Heart left ventricle (tissue), 16 donors: ENCODE measurements around the gene FAM163A. TPM values are rescaled to one million over a fixed set of nuclear protein-coding genes. Genes with fewer than 3 reads are reported as not detected.

ENCODE experiments used
- ATAC-seq, 4 donors: fragments of 200-7000 bp; cut with Tn5 transposase; one replicate each; pipeline ENCODE4 v1.9.1; 2020 to 2022; ENCODE audit warnings: moderate library complexity in 4 of 4, mild to moderate bottlenecking in 3 of 4, moderate number of reproducible peaks in 1 of 4
- DNase-seq, 5 donors: peaks; one replicate each; pipeline ENCODE4 v3.0.0-alpha.2; 2020
- H3K27ac ChIP-seq, 12 donors: fragments of 200-600 bp; sonication (generic) in 4 of 12; one replicate each; pipeline versions ENCODE4 v1.5.0 to v1.8.0; 2016 to 2022; ENCODE audit warnings: mild to moderate bottlenecking in 2 of 12
- H3K27me3 ChIP-seq, 9 donors: fragments of 200-600 bp; sonication (generic) in 2 of 9; one replicate each; pipeline versions ENCODE4 v1.5.1 to v1.8.0; 2016 to 2022; ENCODE audit warnings: mild to moderate bottlenecking in 3 of 9
- H3K36me3 ChIP-seq, 9 donors: fragments of 200-600 bp; sonication (generic) in 2 of 9; one replicate each; pipeline versions ENCODE4 v1.5.0 to v1.8.0; 2018 to 2022; ENCODE audit warnings: mild to moderate bottlenecking in 2 of 9
- H3K4me1 ChIP-seq, 12 donors: fragments of 200-600 bp; sonication (generic) in 4 of 12; one replicate each; pipeline versions ENCODE4 v1.5.0 to v1.8.0; 2016 to 2022; ENCODE audit warnings: mild to moderate bottlenecking in 3 of 12
- H3K4me3 ChIP-seq, 12 donors: fragments of 200-600 bp; sonication (generic) in 4 of 12; one replicate each; pipeline versions ENCODE4 v1.5.0 to v1.8.0; 2017 to 2022; ENCODE audit warnings: mild to moderate bottlenecking in 9 of 12, moderate library complexity in 4 of 12
- H3K9me3 ChIP-seq, 12 donors: fragments of 200-600 bp; sonication (generic) in 4 of 12; one replicate each; pipeline versions ENCODE4 v1.5.0 to v1.8.0; 2016 to 2022; ENCODE audit warnings: mild to moderate bottlenecking in 1 of 12
- POLR2A ChIP-seq, 2 donors: fragments of 450-650 bp; IDR thresholded peaks; one replicate each; pipeline ENCODE4 v1.6.1; 2017; ENCODE audit warnings: antibody characterized with exemption in 2 of 2, mild to moderate bottlenecking in 2 of 2, moderate library complexity in 2 of 2
- WGBS, 4 donors: extraction: QIAGEN DNeasy Blood & Tissue Kit in 2 of 4; methylation state at CpG; one replicate each; pipeline versions ENCODE4 v1.1.5 to v1.1.7; 2013 to 2018; 5-methylcytosine and 5-hydroxymethylcytosine counted together
- intact Hi-C, 10 donors: fragments of 100-400 bp; cut with DNase I; formaldehyde crosslinking; loops; one replicate each; pipeline versions ENCODE4 v1.11.1 to v1.14.2; 2022
- polyA plus RNA-seq, 2 donors: library from polyadenylated mRNA; stranded (reverse); fragments of 200-250 nt; gene quantifications; one replicate each; pipeline ENCODE4 v1.2.3, GENCODE V29; 2013
- total RNA-seq, 9 donors: library from RNA; depleted of rRNA in 2 of 9; stranded (reverse); fragments of >200 nt in 2 of 9; fragmentation: NEBNext Ultra II Directional in 3 of 9; extraction: Animal tissue kit (Norgen Biotek cat#: 25700) in 3 of 9; gene quantifications; one replicate each; pipeline versions ENCODE4 v1.1.0 to v1.2.4, GENCODE V29; 2016 to 2023
- TF ChIP-seq, protein P1 (sequence below), 12 donors: fragments of 200-600 bp; sonication (generic) in 4 of 12; IDR thresholded peaks; one replicate each; pipeline versions ENCODE4 v1.5.0 to v1.8.0; 2018 to 2022; ENCODE audit warnings: antibody characterized with exemption in 12 of 12, mild to moderate bottlenecking in 5 of 12
- donor health status: ischemic (EF 13 %, LVEDD 7.1; RV severe dilation, severe dysfunction).
- donor health status: healthy with polysubstance abuse.
- donor health status: DM: no; HTN: yes; CAD: no.
- donor health status: DM: no; HTN: no; CAD: no.
- donor health status: ischemic (EF 25% LVEDD 6.9; RV normal size, moderate dysfunction).
- donor health status: ischemic (EF 25% LVEDD 5.7; RV mildly dilated, moderate dysfunction).
- donor health status: healthy.
- donor health status: DM: yes; HTN: yes; CAD: no.
- donor health status: ischemic (EF 35%, LVEDD 5.7; RV mildly dilated, moderate dysfunction).
- donor health status: nonischemic (EF 11% LVEDD 7.7; RV severe dilation, severe dysfunction).
- donor health status: DM: yes; HTN: yes; CAD: no.
- donor health status: PGD.
- donor health status: ischemic (EF 29% LVEDD 5.4; RV normal size, mild dysfunction).
- donor health status: nonischemic (EF 23%, LVEDD 6.1; RV moderate dilation, normal function).

FAM163A gene
- total and polyA plus RNA-seq, 11 donors: 0.04 to 0.28 (median 0.16) TPM; not detected in 1

DNA sequence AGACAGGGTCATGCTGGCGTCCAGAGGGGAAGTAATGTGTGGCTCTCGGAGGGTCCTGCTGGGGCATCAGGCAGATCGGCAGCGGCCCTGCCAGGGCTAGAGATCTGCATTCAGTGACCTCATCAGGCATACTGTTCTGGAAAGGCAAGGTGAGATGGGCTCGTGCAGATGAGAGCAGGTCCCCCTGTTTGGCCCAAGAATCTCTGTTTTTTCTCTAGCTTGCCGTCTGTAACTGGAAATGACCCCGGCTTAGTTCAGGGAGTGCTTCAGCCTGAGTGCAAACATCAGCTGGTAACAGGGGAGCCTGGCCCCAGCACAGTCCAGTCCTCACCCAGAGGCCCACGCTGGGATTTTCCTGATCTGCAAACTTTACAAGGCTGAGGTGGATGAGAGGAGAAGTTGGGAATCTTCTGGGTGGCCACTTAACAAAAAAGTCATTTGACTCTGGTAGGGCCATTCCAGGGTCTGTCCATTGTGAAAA, 2.1 kb downstream of the FAM163A start:
- Histone ChIP-seq H3K27me3 (peaks cover 23 to 74% (median 52%) of the 10 kb centered on the region in 9 donors), H3K4me3 (no peak overlapping the region), H3K4me1 (peaks cover 0 to 23% (median 16%) of the 10 kb centered on the region in 12 donors), H3K27ac (no peak overlapping the region), H3K36me3 (no peaks in the 10 kb centered on the region), H3K9me3 (peaks cover 0 to 7% (median 0%) of the 10 kb centered on the region in 12 donors)
- intact Hi-C loops: no loop called here
- WGBS, 4 donors: 77 to 98% (median 83%) methylated on average over 8 of the region's 8 CpGs
- no peak for DNase-seq
- ATAC-seq: no peak
- TF ChIP-seq, protein P1, sequence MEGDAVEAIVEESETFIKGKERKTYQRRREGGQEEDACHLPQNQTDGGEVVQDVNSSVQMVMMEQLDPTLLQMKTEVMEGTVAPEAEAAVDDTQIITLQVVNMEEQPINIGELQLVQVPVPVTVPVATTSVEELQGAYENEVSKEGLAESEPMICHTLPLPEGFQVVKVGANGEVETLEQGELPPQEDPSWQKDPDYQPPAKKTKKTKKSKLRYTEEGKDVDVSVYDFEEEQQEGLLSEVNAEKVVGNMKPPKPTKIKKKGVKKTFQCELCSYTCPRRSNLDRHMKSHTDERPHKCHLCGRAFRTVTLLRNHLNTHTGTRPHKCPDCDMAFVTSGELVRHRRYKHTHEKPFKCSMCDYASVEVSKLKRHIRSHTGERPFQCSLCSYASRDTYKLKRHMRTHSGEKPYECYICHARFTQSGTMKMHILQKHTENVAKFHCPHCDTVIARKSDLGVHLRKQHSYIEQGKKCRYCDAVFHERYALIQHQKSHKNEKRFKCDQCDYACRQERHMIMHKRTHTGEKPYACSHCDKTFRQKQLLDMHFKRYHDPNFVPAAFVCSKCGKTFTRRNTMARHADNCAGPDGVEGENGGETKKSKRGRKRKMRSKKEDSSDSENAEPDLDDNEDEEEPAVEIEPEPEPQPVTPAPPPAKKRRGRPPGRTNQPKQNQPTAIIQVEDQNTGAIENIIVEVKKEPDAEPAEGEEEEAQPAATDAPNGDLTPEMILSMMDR (IDR thresholded peaks at IDR 0.05): no peak
- no peak for TF ChIP-seq POLR2A (IDR thresholded peaks at IDR 0.05)

DNA sequence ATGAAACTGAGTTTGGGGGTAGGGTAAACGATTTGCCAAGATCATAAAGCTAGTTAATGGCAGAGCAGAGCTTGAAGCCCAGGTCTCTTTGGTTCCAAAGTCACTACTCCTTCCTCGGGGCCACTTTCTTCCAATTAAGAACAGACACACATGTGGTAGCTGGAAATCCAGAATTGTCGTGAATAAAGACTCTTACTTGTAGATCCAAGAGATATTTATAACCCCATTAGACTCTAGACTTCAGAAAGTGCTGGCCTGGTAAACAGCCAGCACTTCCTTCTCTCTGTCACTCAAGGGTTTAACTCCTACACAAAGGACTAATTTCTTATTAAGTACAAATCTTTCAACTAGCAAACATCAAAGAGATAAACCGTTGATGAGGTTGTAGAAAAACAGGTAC, 2.7 kb downstream of the FAM163A start:
- H3K27me3 ChIP-seq: peaks cover 23 to 68% (median 47%) of the 10 kb centered on the region in 9 donors
- intact Hi-C loops: no loop called here
- ATAC-seq (no peak), DNase-seq (no peak)
- WGBS, 4 donors: 82 to 85% (median 84%) methylated on average over 4 of the region's 4 CpGs
- no peak overlapping the region for H3K27ac ChIP-seq
- peaks cover 0 to 23% (median 16%) of the 10 kb centered on the region in 12 donors for H3K4me1 ChIP-seq
- no peaks in the 10 kb centered on the region for H3K36me3 ChIP-seq
- TF ChIP-seq, protein P1 (IDR thresholded peaks at IDR 0.05): no peak
- H3K9me3 ChIP-seq: peaks cover 0 to 7% (median 0%) of the 10 kb centered on the region in 12 donors
- H3K4me3 ChIP-seq: no peak overlapping the region

DNA sequence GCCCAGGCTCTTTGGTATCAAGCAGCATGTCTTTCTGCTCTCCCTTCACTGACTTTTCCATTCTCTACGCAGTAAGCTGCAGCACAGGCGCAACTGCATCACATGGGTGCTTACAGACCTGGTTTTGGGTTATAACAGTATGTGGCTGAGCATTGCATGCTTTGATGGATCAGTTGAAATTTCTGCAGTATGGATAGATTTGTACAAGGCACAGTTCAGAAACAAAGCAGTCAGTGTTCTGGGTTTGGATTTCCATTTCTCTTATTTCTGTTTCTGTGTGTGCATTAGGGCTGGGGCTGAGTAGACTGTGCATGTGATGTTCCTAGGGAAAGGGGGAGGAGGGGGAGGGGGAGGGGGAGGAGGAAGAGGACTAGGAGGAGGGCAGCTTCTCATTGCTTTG, 4.5 kb downstream of the FAM163A start:
- TF ChIP-seq POLR2A (IDR thresholded peaks at IDR 0.05): no peak
- TF ChIP-seq, protein P1 (IDR thresholded peaks at IDR 0.05): no peak
- ATAC-seq (no peak), DNase-seq (no peak)
- Histone ChIP-seq H3K27ac (no peak overlapping the region), H3K9me3 (peaks cover 0 to 11% (median 0%) of the 10 kb centered on the region in 12 donors), H3K36me3 (no peaks in the 10 kb centered on the region), H3K4me3 (no peak overlapping the region), H3K27me3 (peaks cover 18 to 49% (median 31%) of the 10 kb centered on the region in 9 donors), H3K4me1 (peaks cover 0 to 20% (median 16%) of the 10 kb centered on the region in 12 donors)
- intact Hi-C loops: no loop called here
- WGBS, 4 donors: 92 to 98% (median 93%) methylated on average over 2 of the region's 2 CpGs

DNA sequence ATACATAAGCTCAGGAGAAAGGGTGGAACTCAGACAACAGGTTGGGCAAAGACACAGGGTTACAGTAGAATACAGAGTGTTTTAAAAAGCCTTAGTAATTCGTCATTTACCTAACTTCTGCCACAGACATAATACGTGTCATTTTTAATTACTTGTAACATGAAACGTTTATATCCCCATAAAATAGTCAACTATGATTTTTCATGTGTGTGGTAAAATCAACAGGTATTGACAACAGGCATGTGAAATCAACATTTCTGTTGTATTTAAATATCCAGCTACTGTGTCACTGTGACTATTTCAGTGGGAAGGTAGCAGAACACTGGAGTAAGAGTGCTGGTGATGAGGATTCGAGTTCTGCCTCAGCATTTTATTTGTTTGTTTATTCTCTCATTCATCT, 5.7 kb downstream of the FAM163A start:
- peaks cover 0 to 9% (median 6%) of the 10 kb centered on the region in 12 donors for H3K4me1 ChIP-seq
- 85 to 94% (median 93%) methylated on average over 4 of the region's 4 CpGs for WGBS, 4 donors
- H3K4me3 ChIP-seq: no peak overlapping the region
- ATAC-seq: no peak
- no peaks in the 10 kb centered on the region for H3K36me3 ChIP-seq
- H3K9me3 ChIP-seq: peaks cover 0 to 11% (median 0%) of the 10 kb centered on the region in 12 donors
- intact Hi-C loops: no loop called here
- peaks cover 9 to 38% (median 20%) of the 10 kb centered on the region in 9 donors for H3K27me3 ChIP-seq
- no peak for DNase-seq
- no peak overlapping the region for H3K27ac ChIP-seq
- TF ChIP-seq POLR2A (IDR thresholded peaks at IDR 0.05): no peak
- TF ChIP-seq, protein P1 (IDR thresholded peaks at IDR 0.05): no peak
